ENCODE results near the gene PAQR5.
"Not testable (repeated sequence)": the region's sequence is repeated elsewhere in the genome, so short reads cannot be mapped to it uniquely, and the experiment has no call there.

The PAQR5 gene

DNA sequence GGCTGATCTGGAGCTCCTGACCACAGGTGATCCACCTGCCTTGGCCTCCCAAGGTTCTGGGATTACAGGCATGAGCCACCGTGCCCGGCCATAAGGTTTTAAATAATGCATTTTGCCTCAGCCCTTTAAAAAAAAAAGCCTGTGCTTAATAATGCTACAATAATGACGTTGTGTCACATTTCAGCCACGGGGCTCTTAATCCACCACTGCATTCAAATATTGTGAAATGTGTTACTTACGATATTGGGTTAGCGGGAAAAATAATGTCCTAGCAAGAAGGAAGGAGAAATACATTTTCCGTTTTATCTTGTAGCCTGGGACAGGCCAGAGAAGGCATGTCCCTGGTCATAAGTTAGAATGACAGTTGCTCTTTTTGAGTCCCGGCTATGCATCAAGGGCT is 17.6 kb downstream of the PAQR5 start:
- DNase-seq (ENCODE audit: low read depth), result no peak

GRCh38 chr15:69317392-69317841 is 18.7 kb downstream of the PAQR5 start:
- no peak for DNase-seq (ENCODE audit: low read depth)

- no peak for DNase-seq (ENCODE audit: low read depth)
Measured at GRCh38 chr15:69318033-69318432, 19.3 kb downstream of the PAQR5 start.

GRCh38 chr15:69319384-69320375 is 21.0 kb downstream of the PAQR5 start:
- no peak for DNase-seq (ENCODE audit: low read depth)

DNA sequence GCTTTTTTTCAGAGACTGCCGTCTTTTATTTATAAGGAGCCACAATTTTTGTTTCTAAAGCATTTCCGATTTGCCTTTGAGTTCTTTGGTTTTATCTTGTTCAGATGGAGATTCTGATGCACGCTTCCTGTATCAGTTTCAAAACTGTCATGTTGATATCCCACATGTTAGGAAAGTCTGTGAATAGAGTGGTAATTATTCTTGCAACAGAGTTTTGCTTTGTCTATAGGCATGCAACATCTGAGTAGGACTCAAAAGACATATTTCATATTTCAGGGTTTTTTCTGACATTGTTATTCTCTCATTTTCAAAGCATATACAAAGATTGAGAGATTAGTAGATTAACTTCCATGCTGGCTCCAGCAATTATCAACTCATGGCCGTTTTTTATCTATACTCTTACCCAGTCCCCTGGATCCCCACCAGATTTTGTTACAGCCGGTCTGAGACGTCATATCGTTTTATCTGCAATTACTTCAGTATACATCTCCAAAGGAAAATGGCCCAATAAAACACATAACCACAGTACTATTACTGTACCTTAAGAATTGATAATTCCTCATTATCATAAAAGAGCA is 22.4 kb downstream of the PAQR5 start:
- DNase-seq (ENCODE audit: low read depth), result no peak

DNA sequence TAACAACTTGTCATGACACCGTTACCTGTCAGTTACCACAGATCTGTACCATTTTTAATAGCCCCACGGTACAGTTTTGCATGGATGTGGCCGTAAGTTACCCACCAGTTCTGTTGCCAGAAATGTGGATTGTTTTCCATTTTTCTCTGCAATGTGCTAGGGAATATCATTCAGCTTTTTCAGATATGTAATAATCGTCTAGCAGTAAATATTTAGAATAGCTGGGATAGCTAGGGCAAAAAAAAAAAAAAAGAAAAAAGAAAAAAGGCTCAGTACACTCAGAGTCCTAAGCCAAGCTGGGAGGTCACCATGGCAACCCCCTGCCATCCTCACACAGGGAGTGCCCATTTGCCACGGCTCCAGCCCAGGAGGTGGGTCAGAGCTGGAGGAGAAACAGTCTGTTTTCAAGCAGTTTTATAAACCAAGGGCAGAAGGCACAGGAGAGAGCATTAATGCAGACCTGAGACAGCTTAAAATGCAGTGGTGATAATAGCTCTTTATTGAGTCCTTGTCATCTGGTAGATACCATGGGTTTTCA is 25.2 kb downstream of the PAQR5 start:
- DNase-seq (ENCODE audit: low read depth), result no peak

- no peak for DNase-seq (ENCODE audit: low read depth)
Measured at GRCh38 chr15:69324565-69324964, 25.9 kb downstream of the PAQR5 start.

DNA sequence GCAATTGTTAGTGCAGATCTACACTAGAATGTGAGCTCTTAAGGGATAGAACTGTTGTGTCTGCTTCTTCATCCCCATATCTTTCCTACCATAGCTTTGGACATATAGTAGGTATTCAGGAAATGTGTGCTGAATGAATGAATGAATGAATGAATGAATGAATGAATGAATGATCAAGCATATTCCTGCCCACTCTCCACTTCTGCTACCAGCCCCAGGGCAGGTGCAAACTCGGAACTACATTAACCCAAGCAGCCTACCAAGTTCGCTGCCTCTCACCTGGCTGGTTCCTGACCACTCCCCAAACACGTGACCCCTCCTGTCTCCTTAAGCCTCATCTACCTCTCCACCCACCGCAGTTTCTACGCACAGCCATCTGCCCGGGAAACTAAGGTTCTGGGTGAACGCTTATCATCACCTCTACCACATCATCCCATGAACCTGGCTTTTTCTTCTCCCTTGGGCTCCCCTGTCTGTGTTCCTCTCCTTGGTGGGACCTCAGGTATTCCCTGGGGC is 26.8 kb downstream of the PAQR5 start:
- DNase-seq (ENCODE audit: low read depth), result no peak

DNA sequence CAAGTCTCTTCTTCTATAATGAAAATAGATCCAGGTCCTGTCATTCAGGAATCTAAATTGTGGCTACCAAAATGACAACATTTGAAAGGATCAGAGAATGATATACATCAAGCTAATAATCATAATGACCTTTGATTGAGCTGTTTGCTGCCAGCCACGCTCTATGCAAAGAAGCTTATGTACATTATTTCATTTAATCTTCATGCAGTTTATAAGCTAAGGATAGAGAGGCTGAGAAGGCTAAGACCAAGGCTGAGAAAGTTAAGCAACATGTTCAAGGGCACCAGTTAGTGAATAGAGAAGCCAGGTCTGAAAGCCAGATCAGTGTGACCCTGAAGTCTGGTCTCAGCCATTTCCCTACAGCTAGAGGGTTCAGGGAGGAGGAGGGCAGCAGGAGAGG is 29.4 kb downstream of the PAQR5 start:
- DNase-seq (ENCODE audit: low read depth), result no peak

- DNase-seq (ENCODE audit: low read depth), result no peak
Measured at GRCh38 chr15:69328739-69329138, 30.0 kb downstream of the PAQR5 start.

DNA sequence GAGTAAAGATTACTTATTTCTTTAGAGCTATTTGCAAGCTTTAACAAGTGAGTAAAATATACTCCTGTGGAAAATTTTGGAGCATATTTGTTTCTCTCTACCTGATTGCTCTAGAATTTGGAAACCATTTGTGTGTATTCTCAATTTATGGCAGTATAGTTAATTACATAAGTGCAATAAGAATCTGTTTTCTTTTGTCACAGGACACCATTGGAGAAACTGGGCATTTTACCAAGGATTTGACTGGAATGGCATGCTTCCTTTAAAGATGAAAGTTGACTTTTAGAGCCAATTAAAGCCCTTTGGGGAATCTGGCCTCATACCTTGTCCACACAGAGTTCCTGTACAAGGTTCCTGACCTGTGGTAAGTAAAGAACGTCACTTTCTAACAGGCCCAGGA is 38.4 kb downstream of the PAQR5 start:
- no peak for DNase-seq (ENCODE audit: low read depth)

GRCh38 chr15:69338535-69339213 is 40.0 kb downstream of the PAQR5 start:
- no peak for DNase-seq (ENCODE audit: low read depth)

DNA sequence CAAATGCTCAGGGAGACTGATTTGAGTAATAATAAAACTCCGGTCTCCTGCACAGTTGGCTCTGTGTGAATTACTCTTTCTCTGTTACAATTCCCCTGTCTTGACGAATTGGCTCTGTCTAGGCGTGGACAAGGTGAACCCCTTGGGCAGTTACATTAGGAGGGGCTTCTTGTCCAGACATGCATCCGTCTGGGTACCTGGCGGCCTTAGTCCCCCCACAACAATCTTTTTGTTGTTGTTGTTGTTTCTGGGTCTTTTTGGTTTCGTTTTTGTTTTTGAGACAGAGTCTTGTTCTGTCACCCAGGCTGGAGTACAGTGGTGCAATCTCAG is 40.5 kb downstream of the PAQR5 start:
- DNase-seq (ENCODE audit: low read depth), result not testable (repeated sequence)

GRCh38 chr15:69340243-69340900 is 41.7 kb downstream of the PAQR5 start:
- DNase-seq (ENCODE audit: low read depth), result no peak

GRCh38 chr15:69341356-69341755 is 42.6 kb downstream of the PAQR5 start:
- no peak for DNase-seq (ENCODE audit: low read depth)

- no peak for DNase-seq (ENCODE audit: low read depth)
Measured at GRCh38 chr15:69342460-69343076, 43.9 kb downstream of the PAQR5 start.

DNA sequence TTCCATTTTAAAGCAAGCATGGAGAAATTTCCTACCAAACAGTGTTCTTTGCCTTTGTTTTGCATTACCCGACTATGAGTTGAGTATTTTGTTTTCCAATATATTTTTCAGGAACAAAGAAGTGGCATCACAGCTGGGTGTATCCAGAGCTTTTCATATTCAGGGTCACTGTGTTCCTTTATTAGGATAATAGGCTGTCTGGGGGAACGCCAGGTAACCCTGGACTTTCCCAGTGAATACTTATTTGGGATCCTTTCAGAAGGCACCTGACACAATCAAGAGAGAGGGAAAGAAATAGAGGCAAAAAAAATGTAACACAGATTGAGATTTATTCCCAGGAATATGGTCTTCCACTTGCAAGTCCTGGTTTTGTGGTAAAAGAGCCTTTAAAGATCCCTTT is 44.4 kb downstream of the PAQR5 start:
- no peak for DNase-seq (ENCODE audit: low read depth)

DNA sequence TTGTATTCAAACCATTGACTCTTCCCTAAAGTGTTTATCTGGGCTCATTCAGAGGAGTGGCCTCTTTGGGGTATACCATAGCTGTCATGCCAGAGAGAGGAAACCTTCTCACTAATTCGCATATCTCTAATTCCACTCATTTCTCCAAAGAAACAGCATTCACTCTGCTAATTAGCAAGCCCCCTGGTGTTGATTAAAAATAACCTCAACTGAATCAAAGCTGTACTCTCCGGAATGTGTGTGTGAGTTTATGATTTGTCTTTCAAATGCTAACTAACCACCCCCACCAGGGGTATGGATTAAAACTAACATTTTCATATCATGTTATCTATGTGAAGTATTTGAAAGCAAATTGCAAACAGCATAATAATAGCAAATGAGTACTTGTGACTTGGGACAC is 45.5 kb downstream of the PAQR5 start:
- DNase-seq (ENCODE audit: low read depth), result no peak

DNA sequence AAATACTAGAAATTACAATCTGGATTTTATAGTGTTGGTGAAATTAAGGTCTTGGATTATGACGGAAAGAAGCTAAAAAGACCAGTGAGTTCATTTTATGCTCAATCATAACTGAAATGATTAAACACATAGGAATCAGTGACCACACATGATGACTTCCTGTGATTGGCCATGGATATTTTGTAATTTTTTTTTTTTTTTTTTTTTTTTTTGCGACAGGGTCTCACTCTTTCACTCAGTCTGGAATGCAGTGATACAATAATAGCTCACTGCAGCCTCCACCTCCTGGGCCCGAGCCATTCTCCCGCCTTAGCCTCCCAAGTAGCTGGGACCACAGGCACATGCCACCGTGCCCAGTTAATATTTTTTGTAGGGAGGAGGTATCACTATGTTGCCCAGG is 47.4 kb downstream of the PAQR5 start:
- DNase-seq (ENCODE audit: low read depth), result no peak

GRCh38 chr15:69351333-69351732 is 52.6 kb downstream of the PAQR5 start:
- no peak for DNase-seq (ENCODE audit: low read depth)

- DNase-seq (ENCODE audit: low read depth), result no peak
Measured at GRCh38 chr15:69351884-69352283, 53.2 kb downstream of the PAQR5 start.

Data from stimulated activated CD4-positive, alpha-beta T cell treated with anti-CD3 and anti-CD28 coated beads, Interleukin-2, amount 100 ng/mL, for 4 hours (primary cell).